Endothelial cell of umbilical vein (primary cell): ENCODE results near the gene SLC51B. TPM values are rescaled to one million over a fixed set of nuclear protein-coding genes. Genes with fewer than 3 reads are reported as not detected.

ENCODE experiments used
- BruUV-seq: library from RNA; stranded (reverse); fragments of 400-500 nt; replicated peaks from 2 replicates; lab custom pipeline; 2021; lab: Mats Ljungman, UMichigan
- CTCF ChIA-PET: fragments of 300-600, 350-600 bp; sonication (Branson Sonifier 250); formaldehyde crosslinking; loops from one replicate; lab custom pipeline; 2021; ENCODE audit warnings: antibody characterized with exemption, inconsistent platforms; lab: Charles Lee
- POLR2A ChIA-PET: fragments of 300-600, 350-600 bp; sonication (Branson Sonifier 250); formaldehyde crosslinking; loops from one replicate; lab custom pipeline; 2021; ENCODE audit warnings: antibody characterized with exemption, inconsistent platforms; lab: Charles Lee
- DNase-seq: peaks from one replicate; pipeline ENCODE4 v3.0.0-alpha.2; 2011; ENCODE audit warnings: low read depth, low spot score
- FAIRE-seq: peaks from 2 replicates; lab custom pipeline; 2011; peaks lifted over from hg19 to GRCh38; lab: Jason Lieb, UNC
- H2AFZ ChIP-seq: 2 replicates; pipeline ENCODE4 v1.6.0; 2012; ENCODE audit warnings: low read depth, low read length, control low read depth, inconsistent platforms
- H3K27ac ChIP-seq: 2 replicates; pipeline ENCODE4 v1.5.1; 2011; ENCODE audit warnings: low read depth, mild to moderate bottlenecking, control low read depth, low read length, moderate library complexity; ENCODE audit not compliant: insufficient read depth
- H3K27me3 ChIP-seq, 2 experiments: 2 replicates each; pipeline versions ENCODE4 v1.6.0 to v1.6.1; 2011; ENCODE audit warnings: low read length in 2 of 2, mixed read lengths in 1 of 2; ENCODE audit not compliant: control insufficient read depth in 2 of 2, insufficient read depth in 2 of 2
- H3K36me3 ChIP-seq, 2 experiments: 2 replicates in 1 of 2; 3 replicates in 1 of 2; pipeline ENCODE4 v1.5.1; 2011; ENCODE audit warnings: low read length in 2 of 2, mild to moderate bottlenecking in 1 of 2, moderate library complexity in 1 of 2; ENCODE audit not compliant: control insufficient read depth in 2 of 2, insufficient read depth in 2 of 2; ENCODE audit errors: extremely low read depth in 1 of 2
- H3K4me1 ChIP-seq: 3 replicates; pipeline ENCODE4 v1.5.1; 2011; ENCODE audit warnings: mild to moderate bottlenecking, low read length; ENCODE audit not compliant: control insufficient read depth, insufficient read depth; ENCODE audit errors: extremely low read depth
- H3K4me2 ChIP-seq: 2 replicates; pipeline ENCODE4 v1.6.1; 2011; ENCODE audit warnings: low read length, control low read depth, mixed read lengths; ENCODE audit not compliant: insufficient read depth
- H3K4me3 ChIP-seq, 3 experiments: fragments of 200-600 bp in 1 of 3; sonication (generic), shearing (Covaris generic) in 1 of 3; replicated peaks in 1 of 3; 2 replicates each; pipeline ENCODE4 v1.5.1; 2011 to 2016; ENCODE audit warnings: control low read depth in 3 of 3, low read length in 3 of 3, mild to moderate bottlenecking in 2 of 3, inconsistent platforms in 1 of 3, low read depth in 1 of 3, moderate library complexity in 1 of 3; ENCODE audit not compliant: insufficient read depth in 1 of 3
- H3K79me2 ChIP-seq: 2 replicates; pipeline ENCODE4 v1.6.0; 2012; ENCODE audit warnings: low read length, inconsistent platforms; ENCODE audit not compliant: control insufficient read depth, insufficient read depth
- H3K9ac ChIP-seq: replicated peaks from 2 replicates; pipeline ENCODE3; 2011; ENCODE audit warnings: low read length, control low read depth; ENCODE audit not compliant: insufficient read depth; ENCODE audit errors: extremely low read depth
- H3K9me1 ChIP-seq: replicated peaks from 3 replicates; pipeline ENCODE4 v1.6.0; 2011; ENCODE audit warnings: mild to moderate bottlenecking, low read length; ENCODE audit not compliant: control insufficient read depth, insufficient read depth; ENCODE audit errors: extremely low read depth
- H3K9me3 ChIP-seq: replicated peaks from 2 replicates; pipeline ENCODE4 v1.5.1; 2012; ENCODE audit warnings: low read length, inconsistent platforms; ENCODE audit not compliant: control insufficient read depth, insufficient read depth
- H4K20me1 ChIP-seq: replicated peaks from 2 replicates; pipeline ENCODE3; 2011; ENCODE audit warnings: mild to moderate bottlenecking, low read length; ENCODE audit not compliant: control insufficient read depth, insufficient read depth; ENCODE audit errors: extremely low read depth
- EZH2 ChIP-seq: IDR thresholded peaks from 2 replicates; pipeline ENCODE4 v1.6.1; 2012; ENCODE audit warnings: borderline replicate concordance, low read depth, mild to moderate bottlenecking, moderate library complexity, low read length, inconsistent platforms; ENCODE audit not compliant: severe bottlenecking
- FOS ChIP-seq: IDR thresholded peaks from 2 replicates; pipeline ENCODE4 v1.6.1; 2011; ENCODE audit warnings: mild to moderate bottlenecking, low read length, moderate library complexity, borderline replicate concordance; ENCODE audit not compliant: insufficient read depth
- GATA2 ChIP-seq: IDR thresholded peaks from 2 replicates; pipeline ENCODE4 v1.7.0; 2011; ENCODE audit warnings: low read depth, mild to moderate bottlenecking, moderate library complexity, mixed read lengths, low read length; ENCODE audit not compliant: insufficient read length, insufficient read depth
- JUN ChIP-seq: IDR thresholded peaks from 2 replicates; pipeline ENCODE4 v1.6.1; 2011; ENCODE audit warnings: borderline replicate concordance, low read depth; ENCODE audit not compliant: insufficient read length, insufficient read depth
- MYC ChIP-seq: IDR thresholded peaks from one replicate; pipeline ENCODE4 v1.6.1; 2011; ENCODE audit warnings: mild to moderate bottlenecking, low read depth, low read length
- POLR2A ChIP-seq: IDR thresholded peaks from 2 replicates; pipeline ENCODE4 v1.6.1; 2012; ENCODE audit warnings: low read depth, mild to moderate bottlenecking, control low read depth, low read length
- POLR2AphosphoS5 ChIP-seq: IDR thresholded peaks from 2 replicates; pipeline ENCODE4 v1.6.1; 2012; ENCODE audit warnings: low read depth, mild to moderate bottlenecking, control low read depth, low read length, moderate library complexity; ENCODE audit not compliant: insufficient read depth
- dilution Hi-C: fragments of 300-500 bp; cut with MboI; formaldehyde crosslinking; loops from one replicate; pipeline ENCODE4 v1.15.0; 2019; ENCODE audit warnings: low sequenced_read_pairs; ENCODE audit not compliant: extremely low pct_ligation_motif_present
- intact Hi-C: fragments of 100-400 bp; cut with micrococcal nuclease; formaldehyde crosslinking; loops from one replicate; pipeline ENCODE4 v1.10.0; 2022
- polyA plus RNA-seq, 4 experiments: library from polyadenylated mRNA; depleted of rRNA in 3 of 4; stranded (reverse) in 3 of 4; unstranded in 1 of 4; fragments of >200 nt; gene quantifications; 2 replicates each; pipeline versions ENCODE4 v1.2.1 to v1.2.3, GENCODE V29; 2011 to 2012; ENCODE audit warnings: missing spikeins in 1 of 4
- total RNA-seq: library from RNA; stranded (reverse); gene quantifications from 2 replicates; pipeline ENCODE4 v1.2.3, GENCODE V29; 2021
- TF ChIP-seq, protein P1 (sequence below): IDR thresholded peaks from 2 replicates; pipeline ENCODE4 v1.6.1; 2011; ENCODE audit not compliant: insufficient read depth, insufficient read length
- TF ChIP-seq, protein P2 (sequence below), 2 donors: IDR thresholded peaks; 1 replicate in 1 of 2; 2 replicates in 1 of 2; pipeline ENCODE4 v1.5.1; 2011; ENCODE audit warnings: low read length in 2 of 2, mild to moderate bottlenecking in 2 of 2, moderate library complexity in 2 of 2, control low read depth in 1 of 2, inconsistent platforms in 1 of 2, low read depth in 1 of 2; ENCODE audit not compliant: insufficient read depth in 1 of 2; ENCODE audit errors: extremely low read depth in 1 of 2

The SLC51B gene
- total and polyA plus RNA-seq, 2 donors (not counting 3 experiments of a cell fraction or from before 2014, with no cell fraction given), result not detected

DNA sequence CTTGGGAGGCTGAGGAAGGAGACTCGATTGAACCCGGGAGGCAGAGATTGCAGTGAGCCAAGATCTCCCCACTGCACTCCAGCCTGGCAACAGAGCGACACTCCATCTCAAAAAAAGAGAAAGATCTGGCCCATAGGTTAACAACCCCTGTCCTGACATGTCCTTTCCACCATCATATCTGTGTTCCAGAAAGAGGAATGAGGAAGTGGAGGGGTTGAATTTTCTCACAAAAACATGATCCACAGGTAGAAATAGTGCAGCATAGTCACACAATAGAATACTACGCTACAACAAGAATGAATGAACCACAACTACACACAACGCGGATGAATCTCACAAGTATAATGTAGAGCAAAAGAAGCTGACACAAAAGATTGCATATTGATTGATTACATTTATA lies 4.7 kb upstream of the SLC51B start:
- Histone ChIP-seq H3K9me1 (no peaks in the 10 kb centered on the region), H3K4me2 (no peak overlapping the region), H3K9ac (no peak overlapping the region), H3K4me1 (no peaks in the 10 kb centered on the region), H4K20me1 (no peaks in the 10 kb centered on the region), H3K9me3 (no peaks in the 10 kb centered on the region), H3K79me2 (no peaks in the 10 kb centered on the region), H3K36me3 (no peaks in the 10 kb centered on the region), H3K27ac (no peak overlapping the region), H2AFZ (no peak overlapping the region), H3K27me3 (no peaks in the 10 kb centered on the region), H3K4me3 (no peak overlapping the region)
- ChIA-PET CTCF (interaction anchor here (1.0 kb wide), 1 partner anchor 8 kb away, joined by 3 read pairs; no protein-coding TSS in a partner anchor), POLR2A (no interaction called here)
- no peak for TF ChIP-seq EZH2
- TF ChIP-seq FOS, result no peak
- TF ChIP-seq, protein P1, sequence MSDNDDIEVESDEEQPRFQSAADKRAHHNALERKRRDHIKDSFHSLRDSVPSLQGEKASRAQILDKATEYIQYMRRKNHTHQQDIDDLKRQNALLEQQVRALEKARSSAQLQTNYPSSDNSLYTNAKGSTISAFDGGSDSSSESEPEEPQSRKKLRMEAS, result no peak
- no peak for TF ChIP-seq JUN
- no peak for TF ChIP-seq GATA2
- TF ChIP-seq, protein P2, sequence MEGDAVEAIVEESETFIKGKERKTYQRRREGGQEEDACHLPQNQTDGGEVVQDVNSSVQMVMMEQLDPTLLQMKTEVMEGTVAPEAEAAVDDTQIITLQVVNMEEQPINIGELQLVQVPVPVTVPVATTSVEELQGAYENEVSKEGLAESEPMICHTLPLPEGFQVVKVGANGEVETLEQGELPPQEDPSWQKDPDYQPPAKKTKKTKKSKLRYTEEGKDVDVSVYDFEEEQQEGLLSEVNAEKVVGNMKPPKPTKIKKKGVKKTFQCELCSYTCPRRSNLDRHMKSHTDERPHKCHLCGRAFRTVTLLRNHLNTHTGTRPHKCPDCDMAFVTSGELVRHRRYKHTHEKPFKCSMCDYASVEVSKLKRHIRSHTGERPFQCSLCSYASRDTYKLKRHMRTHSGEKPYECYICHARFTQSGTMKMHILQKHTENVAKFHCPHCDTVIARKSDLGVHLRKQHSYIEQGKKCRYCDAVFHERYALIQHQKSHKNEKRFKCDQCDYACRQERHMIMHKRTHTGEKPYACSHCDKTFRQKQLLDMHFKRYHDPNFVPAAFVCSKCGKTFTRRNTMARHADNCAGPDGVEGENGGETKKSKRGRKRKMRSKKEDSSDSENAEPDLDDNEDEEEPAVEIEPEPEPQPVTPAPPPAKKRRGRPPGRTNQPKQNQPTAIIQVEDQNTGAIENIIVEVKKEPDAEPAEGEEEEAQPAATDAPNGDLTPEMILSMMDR (IDR thresholded peaks at IDR 0.05; ENCODE audit: extremely low read depth in 1 of 2, insufficient read depth in 1 of 2, low read depth in 1 of 2, low read length in 2 of 2), result no peak
- no peak for TF ChIP-seq MYC
- no peak for TF ChIP-seq POLR2AphosphoS5
- no peak for TF ChIP-seq POLR2A
- no TSS peak for BruUV-seq
- dilution Hi-C loops, result no loop called here
- intact Hi-C loops, result no loop called here
- no peak for DNase-seq
- no peak for FAIRE-seq
